B cell (primary cell): Measurements from ENCODE around the gene GPATCH3. TPM values are rescaled to one million over a fixed set of nuclear protein-coding genes. Genes with fewer than 3 reads are reported as not detected.
"Not testable (repeated sequence)": the region's sequence is repeated elsewhere in the genome, so short reads cannot be mapped to it uniquely, and the experiment has no call there.

Experiments
- ATAC-seq: fragments of 200-7000 bp; cut with Tn5 transposase; one replicate; pipeline ENCODE4 v1.10.0; 2021; ENCODE audit warnings: low read depth, mild to moderate bottlenecking, moderate number of reproducible peaks, moderate library complexity
- CTCF ChIA-PET: fragments of 350-600 bp; sonication (Branson Sonifier 250); formaldehyde crosslinking; loops from one replicate; lab custom pipeline; 2021; ENCODE audit warnings: antibody characterized with exemption, inconsistent platforms; lab: Charles Lee
- POLR2A ChIA-PET: fragments of 350-600 bp; sonication (Branson Sonifier 250); formaldehyde crosslinking; loops from one replicate; lab custom pipeline; 2021; ENCODE audit warnings: antibody characterized with exemption; lab: Charles Lee
- DNase-seq: peaks from one replicate; pipeline ENCODE4 v3.0.0; 2013
- H2AFZ ChIP-seq: 2 replicates; pipeline ENCODE4 v1.6.1; 2012; ENCODE audit warnings: mild to moderate bottlenecking, low read depth, low read length; ENCODE audit not compliant: insufficient read depth, poor library complexity, severe bottlenecking
- H3K27ac ChIP-seq, 2 donors: 1 replicate in 1 of 2; 2 replicates in 1 of 2; pipeline ENCODE4 v1.5.1; 2012 to 2013; ENCODE audit warnings: low read length in 2 of 2, mild to moderate bottlenecking in 2 of 2, moderate library complexity in 1 of 2
- H3K27me3 ChIP-seq, 4 experiments: fragments of 200-600 bp in 1 of 4; sonication (generic) in 1 of 4; replicated peaks in 1 of 4; 1 replicate in 2 of 4; 2 replicates in 2 of 4; pipeline versions ENCODE4 v1.6.1 to v1.7.0; 2013 to 2016; ENCODE audit warnings: low read length in 3 of 4, mild to moderate bottlenecking in 2 of 4, mixed read lengths in 1 of 4, moderate library complexity in 1 of 4; ENCODE audit not compliant: insufficient read depth in 4 of 4, control insufficient read depth in 3 of 4; ENCODE audit errors: control extremely low read depth in 1 of 4
- H3K36me3 ChIP-seq, 2 experiments: replicated peaks in 1 of 2; 1 replicate in 1 of 2; 2 replicates in 1 of 2; pipeline versions ENCODE4 v1.6.1 to v1.7.1; 2013; ENCODE audit warnings: low read length in 1 of 2; ENCODE audit not compliant: insufficient read depth in 2 of 2, control insufficient read depth in 1 of 2; ENCODE audit errors: control extremely low read depth in 1 of 2, extremely low read depth in 1 of 2
- H3K4me1 ChIP-seq, 2 donors: fragments of 200-600 bp in 1 of 2; sonication (generic) in 1 of 2; 1 replicate in 1 of 2; 2 replicates in 1 of 2; pipeline versions ENCODE4 v1.5.1 to v1.6.1; 2013 to 2017; ENCODE audit warnings: low read length in 2 of 2; ENCODE audit not compliant: control insufficient read depth in 2 of 2, insufficient read depth in 2 of 2
- H3K4me2 ChIP-seq: replicated peaks from 2 replicates; pipeline ENCODE3; 2012; ENCODE audit warnings: mild to moderate bottlenecking, low read depth, low read length; ENCODE audit not compliant: poor library complexity, severe bottlenecking
- H3K4me3 ChIP-seq, 5 experiments: fragments of 200-600 bp in 1 of 5; sonication (generic) in 1 of 5; 1 replicate in 3 of 5; 2 replicates in 2 of 5; pipeline versions ENCODE4 v1.5.1 to v1.7.0; 2011 to 2016; ENCODE audit warnings: low read length in 4 of 5, mild to moderate bottlenecking in 4 of 5, low read depth in 2 of 5, control low read depth in 1 of 5, moderate library complexity in 1 of 5; ENCODE audit not compliant: insufficient read depth in 1 of 5; ENCODE audit errors: control extremely low read depth in 1 of 5, extremely low read depth in 1 of 5
- H3K79me2 ChIP-seq: fragments of 200-600 bp; sonication (generic); one replicate; pipeline ENCODE4 v1.6.0; 2016; ENCODE audit warnings: low read length; ENCODE audit not compliant: control insufficient read depth, insufficient read depth
- H3K9ac ChIP-seq: fragments of 200-600 bp; sonication (generic); 2 replicates; pipeline ENCODE4 v1.6.1; 2017; ENCODE audit warnings: mild to moderate bottlenecking, low read length, moderate library complexity
- H3K9me3 ChIP-seq, 3 donors: one replicate each; pipeline versions ENCODE4 v1.6.1 to v1.7.1; 2013; ENCODE audit warnings: low read length in 2 of 3; ENCODE audit not compliant: control insufficient read depth in 2 of 3, insufficient read depth in 1 of 3; ENCODE audit errors: control extremely low read depth in 1 of 3
- H4K20me1 ChIP-seq: 2 replicates; pipeline ENCODE4 v1.6.0; 2012; ENCODE audit warnings: mild to moderate bottlenecking, low read length; ENCODE audit not compliant: insufficient read depth, control insufficient read depth, poor library complexity, severe bottlenecking
- H3K27ac Mint-ChIP-seq: one replicate; pipeline ENCODE4 v1.8.0; 2021; ENCODE audit warnings: mixed read lengths
- H3K27me3 Mint-ChIP-seq: one replicate; pipeline ENCODE4 v1.8.0; 2021; ENCODE audit warnings: mixed read lengths
- H3K4me1 Mint-ChIP-seq: one replicate; pipeline ENCODE4 v1.8.0; 2021; ENCODE audit warnings: mixed read lengths
- H3K4me3 Mint-ChIP-seq: one replicate; pipeline ENCODE4 v1.8.0; 2021; ENCODE audit warnings: mixed read lengths
- H3K9me3 Mint-ChIP-seq: one replicate; pipeline ENCODE4 v1.8.0; 2022; ENCODE audit warnings: mixed read lengths; ENCODE audit not compliant: insufficient read depth
- CTCF ChIP-seq: fragments of 200-600 bp; IDR thresholded peaks from one replicate; pipeline ENCODE4 v1.8.0; 2022; ENCODE audit warnings: antibody characterized with exemption, mild to moderate bottlenecking
- EZH2 ChIP-seq: IDR thresholded peaks from 2 replicates; pipeline ENCODE4 v1.6.1; 2012; ENCODE audit warnings: borderline replicate concordance, low read depth, mild to moderate bottlenecking, moderate library complexity, low read length; ENCODE audit not compliant: insufficient read depth, poor library complexity, severe bottlenecking
- WGBS: methylation state at CpG from one replicate; pipeline ENCODE4 v1.1.5; 2013; ENCODE audit warnings: missing lambda C conversion rate; ENCODE audit not compliant: insufficient coverage; 5-methylcytosine and 5-hydroxymethylcytosine counted together
- intact Hi-C: fragments of 100-400 bp; cut with micrococcal nuclease; formaldehyde crosslinking; loops from one replicate; pipeline ENCODE4 v1.10.0; 2022
- polyA plus RNA-seq: library from polyadenylated mRNA; depleted of rRNA; stranded (reverse); fragments of >200 nt; gene quantifications from 2 replicates; pipeline ENCODE4 v1.2.3, GENCODE V29; 2012
- total RNA-seq, 2 donors: library from RNA; stranded (reverse); fragments of 120-200 nt in 1 of 2; gene quantifications; 1 replicate in 1 of 2; 2 replicates in 1 of 2; pipeline versions ENCODE4 v1.2.3 to v1.2.4, GENCODE V29; 2013 to 2022

Gene GPATCH3
- total and polyA plus RNA-seq, 2 donors (not counting 1 experiment from before 2014, with no cell fraction given) = 9.2 to 21.9 TPM

- Histone ChIP-seq H2AFZ (no peak overlapping the region), H3K4me1 (no peaks in the 10 kb centered on the region), H3K4me2 (no peak overlapping the region), H4K20me1 (no peaks in the 10 kb centered on the region), H3K9ac (no peak overlapping the region), H3K36me3 (peaks cover 2 to 59% of the 10 kb centered on the region in 2 experiments), H3K9me3 (no peaks in the 10 kb centered on the region), H3K27me3 (no peaks in the 10 kb centered on the region), H3K79me2 (no peaks in the 10 kb centered on the region), H3K27ac (no peak overlapping the region), H3K4me3 (no peak overlapping the region)
- no peak for TF ChIP-seq EZH2
- no peak for TF ChIP-seq CTCF
- DNase-seq (no peak), ATAC-seq (no peak)
- 97% methylated on average over 10 of the region's 10 CpGs for WGBS
- no peak overlapping the region for H3K27ac Mint-ChIP-seq
- CTCF ChIA-PET = interaction anchor here (0.9 to 5.0 kb wide), 5 partner anchors 10 to 38 kb away, joined by 3 to 32 read pairs (median 4); no protein-coding TSS in a partner anchor
- intact Hi-C loops = no loop called here
- POLR2A ChIA-PET = no interaction called here
- H3K4me3 Mint-ChIP-seq = no peak overlapping the region
- no peaks in the 10 kb centered on the region for H3K27me3 Mint-ChIP-seq
- H3K4me1 Mint-ChIP-seq = no peaks in the 10 kb centered on the region
- no peaks in the 10 kb centered on the region for H3K9me3 Mint-ChIP-seq
These were observed 51.8 kb downstream of the GPATCH3 start for GRCh38 chr1:26848499-26848898.

- H3K4me1 Mint-ChIP-seq, H3K27me3 ChIP-seq, H3K9ac ChIP-seq, H4K20me1 ChIP-seq, intact Hi-C loops, H3K4me2 ChIP-seq, H2AFZ ChIP-seq, H3K27ac Mint-ChIP-seq, H3K27ac ChIP-seq, H3K27me3 Mint-ChIP-seq, H3K4me3 ChIP-seq, ATAC-seq, H3K9me3 Mint-ChIP-seq, POLR2A ChIA-PET, H3K79me2 ChIP-seq, H3K4me1 ChIP-seq, DNase-seq, H3K4me3 Mint-ChIP-seq, H3K9me3 ChIP-seq: not testable (repeated sequence)
- CTCF ChIA-PET = interaction anchor here (5.0 kb wide), 1 partner anchor 32 kb away, joined by 32 read pairs; no protein-coding TSS in a partner anchor
- 93% methylated on average over 5 of the region's 6 CpGs for WGBS
- peaks cover 2 to 56% of the 10 kb centered on the region in 2 experiments for H3K36me3 ChIP-seq
These were observed 52.4 kb downstream of the GPATCH3 start for GRCh38 chr1:26847826-26848225.
